ENCODE measurements around the gene MAP3K3. TPM values are rescaled to one million over a fixed set of nuclear protein-coding genes. Genes with fewer than 3 reads are reported as not detected.

Gene MAP3K3
- total RNA-seq, 1 experiment from 2014 or later, result 16.2 TPM

GRCh38 chr17:63694229-63694949, 72.2 kb downstream of the MAP3K3 start:
- no peaks in the 10 kb centered on the region for H3K36me3 ChIP-seq (ENCODE audit: control insufficient read depth, insufficient read depth, low read length)
- H3K4me3 ChIP-seq (ENCODE audit: low read depth, low read length), result no peak overlapping the region
- intact Hi-C loops (cut with micrococcal nuclease; ENCODE audit: unreplicated experiment), result loop anchor here (10.0 kb wide), 2 partner anchors 130 to 270 kb away; partner anchors contain the start of genes FTSJ3 and PSMC5
- no peaks in the 10 kb centered on the region for H3K9me3 ChIP-seq
- no peak for TF ChIP-seq CTCF (IDR thresholded peaks at IDR 0.05; ENCODE audit: insufficient read depth in 1 of 2, low read depth in 1 of 2, low read length in 1 of 2, severe bottlenecking in 1 of 2, unreplicated experiment in 1 of 2)
- Mint-ChIP-seq H3K36me3 (ENCODE audit: insufficient read depth, unreplicated experiment) (peaks cover 8% of the 10 kb centered on the region), H3K4me1 (ENCODE audit: low read depth, unreplicated experiment) (no peaks in the 10 kb centered on the region), H3K27ac (ENCODE audit: unreplicated experiment) (no peak overlapping the region), H3K4me3 (ENCODE audit: unreplicated experiment) (no peak overlapping the region), H3K9me3 (ENCODE audit: unreplicated experiment) (no peaks in the 10 kb centered on the region), H3K27me3 (ENCODE audit: insufficient read depth, unreplicated experiment) (no peaks in the 10 kb centered on the region)
- H3K27me3 ChIP-seq (replicated peaks; ENCODE audit: control insufficient read depth, insufficient read depth, low read length), result no peaks in the 10 kb centered on the region
- no peak for DNase-seq
- no TSS peak for BruUV-seq (replicated peaks)
- ChIA-PET CTCF (interaction anchor here (0.6 to 1.1 kb wide), 2 partner anchors 80 to 258 kb away, joined by 5 to 7 read pairs; partner anchors contain the start of genes CCDC47 and DDX42), POLR2A (no interaction called here)
- no peaks in the 10 kb centered on the region for H3K4me1 ChIP-seq

- no peaks in the 10 kb centered on the region for H3K9me3 Mint-ChIP-seq (ENCODE audit: unreplicated experiment)
- CTCF ChIA-PET, result interaction anchor here (0.6 to 1.1 kb wide), 4 partner anchors 79 to 1692 kb away, joined by 3 to 7 read pairs (median 4); partner anchors contain the start of genes CCDC47 and DDX42
- Histone ChIP-seq H3K9me3 (no peaks in the 10 kb centered on the region), H3K27me3 (replicated peaks; ENCODE audit: control insufficient read depth, insufficient read depth, low read length) (no peaks in the 10 kb centered on the region), H3K4me1 (no peaks in the 10 kb centered on the region), H3K4me3 (ENCODE audit: low read depth, low read length) (no peak overlapping the region), H3K36me3 (ENCODE audit: control insufficient read depth, insufficient read depth, low read length) (no peaks in the 10 kb centered on the region)
- BruUV-seq (replicated peaks), result TSS peak; percentile 14
- no peak overlapping the region for H3K27ac Mint-ChIP-seq (ENCODE audit: unreplicated experiment)
- intact Hi-C loops (cut with micrococcal nuclease; ENCODE audit: unreplicated experiment), result loop anchor here (5.0 to 10.0 kb wide), 3 partner anchors 73 to 270 kb away; partner anchors contain the start of genes FTSJ3, MAP3K3 and PSMC5
- POLR2A ChIA-PET, result no interaction called here
- DNase-seq, result no peak
- no peaks in the 10 kb centered on the region for H3K4me1 Mint-ChIP-seq (ENCODE audit: low read depth, unreplicated experiment)
- no peak for TF ChIP-seq CTCF (IDR thresholded peaks at IDR 0.05; ENCODE audit: insufficient read depth in 1 of 2, low read depth in 1 of 2, low read length in 1 of 2, severe bottlenecking in 1 of 2, unreplicated experiment in 1 of 2)
- H3K27me3 Mint-ChIP-seq (ENCODE audit: insufficient read depth, unreplicated experiment), result no peaks in the 10 kb centered on the region
- H3K4me3 Mint-ChIP-seq (ENCODE audit: unreplicated experiment), result no peak overlapping the region
- peaks cover 8% of the 10 kb centered on the region for H3K36me3 Mint-ChIP-seq (ENCODE audit: insufficient read depth, unreplicated experiment)
Measured at GRCh38 chr17:63694950-63695773, 72.9 kb downstream of the MAP3K3 start.

- POLR2A ChIA-PET, result no interaction called here
- H3K4me3 ChIP-seq (ENCODE audit: low read depth, low read length), result no peak overlapping the region
- Mint-ChIP-seq H3K9me3 (ENCODE audit: unreplicated experiment) (no peaks in the 10 kb centered on the region), H3K27me3 (ENCODE audit: insufficient read depth, unreplicated experiment) (no peaks in the 10 kb centered on the region), H3K4me3 (ENCODE audit: unreplicated experiment) (no peak overlapping the region), H3K27ac (ENCODE audit: unreplicated experiment) (no peak overlapping the region), H3K4me1 (ENCODE audit: low read depth, unreplicated experiment) (no peaks in the 10 kb centered on the region), H3K36me3 (ENCODE audit: insufficient read depth, unreplicated experiment) (peaks cover 8% of the 10 kb centered on the region)
- no peaks in the 10 kb centered on the region for H3K36me3 ChIP-seq (ENCODE audit: control insufficient read depth, insufficient read depth, low read length)
- intact Hi-C loops (cut with micrococcal nuclease; ENCODE audit: unreplicated experiment), result loop anchor here (5.0 to 10.0 kb wide), 3 partner anchors 74 to 271 kb away; partner anchors contain the start of genes FTSJ3, MAP3K3 and PSMC5
- H3K27me3 ChIP-seq (replicated peaks; ENCODE audit: control insufficient read depth, insufficient read depth, low read length), result no peaks in the 10 kb centered on the region
- no peaks in the 10 kb centered on the region for H3K4me1 ChIP-seq
- no peak for DNase-seq
- TF ChIP-seq CTCF (IDR thresholded peaks at IDR 0.05; ENCODE audit: insufficient read depth in 1 of 2, low read depth in 1 of 2, low read length in 1 of 2, severe bottlenecking in 1 of 2, unreplicated experiment in 1 of 2), result no peak
- no TSS peak for BruUV-seq (replicated peaks)
- no peaks in the 10 kb centered on the region for H3K9me3 ChIP-seq
- CTCF ChIA-PET, result interaction anchor here (0.6 to 0.8 kb wide), 2 partner anchors 20 to 1243 kb away, joined by 3 to 4 read pairs; no protein-coding TSS in a partner anchor
Measured at GRCh38 chr17:63695889-63696288, 73.7 kb downstream of the MAP3K3 start.

All from Caco-2 (cell line).